Thyroid gland (tissue), 4 donors: ENCODE measurements around the gene SH2D6. TPM values are rescaled to one million over a fixed set of nuclear protein-coding genes. Genes with fewer than 3 reads are reported as not detected.

Experiments
- DNase-seq, 2 donors: peaks; one replicate each; pipeline ENCODE4 v3.0.0-alpha.2; 2019
- H3K27ac ChIP-seq, 3 donors: fragments of 200-600 bp; sonication (generic); 1 replicate in 2 of 3; 2 replicates in 1 of 3; pipeline ENCODE4 v1.5.1; 2016 to 2019; ENCODE audit warnings: mild to moderate bottlenecking in 1 of 3, moderate library complexity in 1 of 3
- H3K27me3 ChIP-seq: fragments of 200-600 bp; sonication (generic); one replicate; pipeline ENCODE4 v1.5.1; 2019
- H3K36me3 ChIP-seq, 2 donors: fragments of 200-600 bp; sonication (generic); one replicate each; pipeline ENCODE4 v1.5.1; 2016 to 2019
- H3K4me1 ChIP-seq, 2 donors: fragments of 200-600 bp; sonication (generic); one replicate each; pipeline ENCODE4 v1.5.1; 2017 to 2019
- H3K4me3 ChIP-seq, 3 donors: fragments of 200-600 bp; sonication (generic); replicated peaks in 1 of 3; 1 replicate in 2 of 3; 2 replicates in 1 of 3; pipeline ENCODE4 v1.5.1; 2016; ENCODE audit warnings: mild to moderate bottlenecking in 1 of 3
- H3K9me3 ChIP-seq: fragments of 200-600 bp; sonication (generic); one replicate; pipeline ENCODE4 v1.5.1; 2017
- POLR2A ChIP-seq, 2 donors: fragments of 450-650 bp; IDR thresholded peaks; one replicate each; pipeline ENCODE4 v1.6.1; 2017; ENCODE audit warnings: antibody characterized with exemption in 2 of 2, mild to moderate bottlenecking in 2 of 2, moderate library complexity in 1 of 2
- WGBS, 2 donors: methylation state at CpG; one replicate each; pipeline ENCODE4 v1.1.5; 2017; 5-methylcytosine and 5-hydroxymethylcytosine counted together
- intact Hi-C: fragments of 100-400 bp; cut with DNase I; formaldehyde crosslinking; loops from one replicate; pipeline ENCODE4 v1.15.1; 2023
- total RNA-seq, 4 donors: library from RNA; depleted of rRNA; stranded (reverse); fragments of >200 nt; gene quantifications; one replicate each; pipeline ENCODE4 v1.2.3, GENCODE V29; 2016
- TF ChIP-seq, protein P1 (sequence below), 6 experiments: fragments of 200-600 bp in 3 of 6; fragments of 450-650 bp in 3 of 6; sonication (generic) in 3 of 6; IDR thresholded peaks; one replicate each; pipeline ENCODE4 v1.5.1; 2016 to 2019; ENCODE audit warnings: antibody characterized with exemption in 6 of 6, mild to moderate bottlenecking in 2 of 6, inconsistent platforms in 1 of 6, moderate library complexity in 1 of 6

SH2D6 gene
- total RNA-seq, 4 donors from 2014 or later, result 1.6 to 9.0 (median 4.1) TPM

DNA sequence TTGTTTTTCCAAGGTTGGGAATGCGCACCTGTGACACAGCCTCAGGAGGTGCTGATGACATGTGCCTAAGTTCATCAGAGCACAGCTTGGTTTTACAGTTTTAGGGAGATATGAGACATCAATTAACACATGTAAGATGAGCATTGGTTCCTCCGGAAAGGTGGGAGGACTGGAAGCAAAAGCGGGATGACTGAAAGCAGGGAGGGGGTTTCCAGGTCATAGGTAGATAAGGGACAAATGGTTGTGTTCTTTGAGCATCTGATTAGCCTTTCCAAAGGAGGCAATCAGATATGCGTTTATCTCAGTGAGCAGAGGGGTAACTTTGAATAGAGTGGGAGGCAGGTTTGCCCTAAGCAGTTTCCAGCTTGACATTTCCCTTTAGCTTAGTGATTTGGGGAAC lies 34.7 kb upstream of the SH2D6 start:
- intact Hi-C loops, result no loop called here

DNA sequence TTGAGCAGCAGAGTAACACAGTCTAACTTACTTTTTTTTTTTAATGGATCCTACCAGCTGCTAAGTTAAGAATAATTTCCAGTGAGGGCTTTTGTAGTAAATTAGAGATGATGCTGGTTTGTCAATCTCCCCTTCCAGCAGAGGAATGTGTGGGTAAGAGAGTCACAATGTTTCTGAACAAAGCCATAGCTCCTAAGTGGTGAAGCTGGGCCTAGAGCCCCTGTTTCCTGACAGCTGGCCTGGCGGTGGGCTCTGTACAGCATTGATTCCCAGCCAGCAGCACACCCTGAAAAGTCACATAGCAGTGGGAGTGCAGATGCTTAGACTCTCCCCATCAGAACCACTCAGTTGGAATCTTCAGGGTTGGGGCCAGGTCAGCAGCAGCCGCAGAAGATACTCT lies 32.8 kb upstream of the SH2D6 start:
- DNase-seq, result no peak
- H3K27ac ChIP-seq, result no peak overlapping the region
- H3K27me3 ChIP-seq, result no peaks in the 10 kb centered on the region
- H3K4me3 ChIP-seq, result no peak overlapping the region
- peaks cover 11 to 21% of the 10 kb centered on the region in 2 donors for H3K4me1 ChIP-seq
- H3K36me3 ChIP-seq, result peaks cover 5 to 6% of the 10 kb centered on the region in 2 donors
- TF ChIP-seq, protein P1, sequence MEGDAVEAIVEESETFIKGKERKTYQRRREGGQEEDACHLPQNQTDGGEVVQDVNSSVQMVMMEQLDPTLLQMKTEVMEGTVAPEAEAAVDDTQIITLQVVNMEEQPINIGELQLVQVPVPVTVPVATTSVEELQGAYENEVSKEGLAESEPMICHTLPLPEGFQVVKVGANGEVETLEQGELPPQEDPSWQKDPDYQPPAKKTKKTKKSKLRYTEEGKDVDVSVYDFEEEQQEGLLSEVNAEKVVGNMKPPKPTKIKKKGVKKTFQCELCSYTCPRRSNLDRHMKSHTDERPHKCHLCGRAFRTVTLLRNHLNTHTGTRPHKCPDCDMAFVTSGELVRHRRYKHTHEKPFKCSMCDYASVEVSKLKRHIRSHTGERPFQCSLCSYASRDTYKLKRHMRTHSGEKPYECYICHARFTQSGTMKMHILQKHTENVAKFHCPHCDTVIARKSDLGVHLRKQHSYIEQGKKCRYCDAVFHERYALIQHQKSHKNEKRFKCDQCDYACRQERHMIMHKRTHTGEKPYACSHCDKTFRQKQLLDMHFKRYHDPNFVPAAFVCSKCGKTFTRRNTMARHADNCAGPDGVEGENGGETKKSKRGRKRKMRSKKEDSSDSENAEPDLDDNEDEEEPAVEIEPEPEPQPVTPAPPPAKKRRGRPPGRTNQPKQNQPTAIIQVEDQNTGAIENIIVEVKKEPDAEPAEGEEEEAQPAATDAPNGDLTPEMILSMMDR (IDR thresholded peaks at IDR 0.05), result no peak
- TF ChIP-seq POLR2A (IDR thresholded peaks at IDR 0.05), result no peak
- WGBS, 2 donors, result 87 to 91% methylated on average over 2 of the region's 2 CpGs
- H3K9me3 ChIP-seq, result no peaks in the 10 kb centered on the region
- intact Hi-C loops, result no loop called here

More for the DNA sequence above, 34.7 kb upstream of the SH2D6 start:
- 89 to 91% methylated on average over 4 of the region's 4 CpGs for WGBS, 2 donors
- H3K36me3 ChIP-seq, result peaks cover 0 to 5% of the 10 kb centered on the region in 2 donors
- peaks cover 11 to 21% of the 10 kb centered on the region in 2 donors for H3K4me1 ChIP-seq
- H3K9me3 ChIP-seq, result no peaks in the 10 kb centered on the region
- peak overlapping the region; percentile 79 for H3K27ac ChIP-seq
- no peak for DNase-seq
- no peak overlapping the region for H3K4me3 ChIP-seq
- TF ChIP-seq, protein P1 (IDR thresholded peaks at IDR 0.05), result no peak
- no peak for TF ChIP-seq POLR2A (IDR thresholded peaks at IDR 0.05)
- no peaks in the 10 kb centered on the region for H3K27me3 ChIP-seq

DNA sequence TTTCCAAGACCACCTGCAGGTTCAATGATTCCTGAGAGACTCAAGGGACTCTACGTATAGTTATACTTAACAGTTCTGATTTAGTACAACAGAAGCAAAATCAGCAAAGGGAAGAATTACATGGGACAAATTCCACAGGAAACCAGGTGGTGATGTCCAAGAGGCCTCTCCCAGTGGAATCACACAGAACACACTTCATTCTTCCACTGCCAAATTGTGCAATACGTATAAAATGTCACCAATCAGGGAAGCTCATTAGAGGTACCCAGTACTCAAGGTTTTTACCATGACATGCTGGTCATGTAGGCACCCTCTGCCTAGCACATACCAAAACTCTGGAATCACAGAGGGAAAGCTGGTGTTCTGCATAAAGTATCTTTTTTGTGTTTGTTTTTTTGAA lies 30.8 kb upstream of the SH2D6 start:
- Histone ChIP-seq H3K27me3 (no peaks in the 10 kb centered on the region), H3K36me3 (peaks cover 5 to 9% of the 10 kb centered on the region in 2 donors), H3K4me1 (peaks cover 7 to 20% of the 10 kb centered on the region in 2 donors), H3K9me3 (no peaks in the 10 kb centered on the region), H3K4me3 (no peak overlapping the region), H3K27ac (peak overlapping the region in 1 of 3 donors; percentile 23)
- WGBS, 2 donors, result 78 to 91% methylated on average over 2 of the region's 2 CpGs
- DNase-seq, result no peak
- TF ChIP-seq, protein P1 (IDR thresholded peaks at IDR 0.05), result no peak
- intact Hi-C loops, result no loop called here

DNA sequence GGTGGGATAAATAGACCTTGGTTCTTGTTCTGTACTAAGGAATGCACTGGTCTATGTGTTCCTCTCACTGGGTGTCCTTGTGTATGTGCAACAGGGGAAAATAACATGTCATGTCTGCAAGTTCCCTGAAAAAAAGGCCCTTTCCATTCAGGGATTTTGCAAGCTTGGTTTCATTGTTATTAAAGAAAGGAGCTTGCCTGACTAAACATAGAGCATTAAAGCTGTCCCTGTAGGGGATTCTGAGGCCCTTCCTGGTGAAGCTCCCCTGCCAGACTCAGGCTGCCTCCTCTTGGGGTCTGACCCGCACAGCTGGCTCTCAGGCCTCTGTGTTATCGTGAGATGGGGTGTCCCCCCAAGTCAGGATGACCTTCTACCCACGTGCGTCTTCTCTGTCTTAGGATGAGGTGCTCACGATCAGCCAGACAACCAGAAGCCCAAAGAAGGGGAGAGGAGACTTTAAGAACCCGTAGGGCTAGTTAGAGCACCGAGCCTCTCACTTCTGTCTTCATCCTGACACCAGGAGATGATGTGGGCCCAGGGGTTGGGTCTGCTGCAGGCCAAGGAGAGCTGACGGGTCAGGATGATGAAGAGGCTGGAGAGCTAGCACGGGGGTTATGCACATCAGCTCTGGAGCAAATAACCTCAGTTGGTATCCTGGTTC lies 29.5 kb upstream of the SH2D6 start:
- intact Hi-C loops, result no loop called here
- Histone ChIP-seq H3K36me3 (peaks cover 5 to 11% of the 10 kb centered on the region in 2 donors), H3K27ac (peak overlapping the region in 1 of 3 donors; percentile 23), H3K9me3 (no peaks in the 10 kb centered on the region), H3K4me1 (peaks cover 3 to 17% of the 10 kb centered on the region in 2 donors), H3K4me3 (no peak overlapping the region), H3K27me3 (no peaks in the 10 kb centered on the region)
- WGBS, 2 donors, result 85 to 95% methylated on average over 9 of the region's 9 CpGs
- no peak for DNase-seq
- TF ChIP-seq, protein P1 (IDR thresholded peaks at IDR 0.05), result no peak
- no peak for TF ChIP-seq POLR2A (IDR thresholded peaks at IDR 0.05)

DNA sequence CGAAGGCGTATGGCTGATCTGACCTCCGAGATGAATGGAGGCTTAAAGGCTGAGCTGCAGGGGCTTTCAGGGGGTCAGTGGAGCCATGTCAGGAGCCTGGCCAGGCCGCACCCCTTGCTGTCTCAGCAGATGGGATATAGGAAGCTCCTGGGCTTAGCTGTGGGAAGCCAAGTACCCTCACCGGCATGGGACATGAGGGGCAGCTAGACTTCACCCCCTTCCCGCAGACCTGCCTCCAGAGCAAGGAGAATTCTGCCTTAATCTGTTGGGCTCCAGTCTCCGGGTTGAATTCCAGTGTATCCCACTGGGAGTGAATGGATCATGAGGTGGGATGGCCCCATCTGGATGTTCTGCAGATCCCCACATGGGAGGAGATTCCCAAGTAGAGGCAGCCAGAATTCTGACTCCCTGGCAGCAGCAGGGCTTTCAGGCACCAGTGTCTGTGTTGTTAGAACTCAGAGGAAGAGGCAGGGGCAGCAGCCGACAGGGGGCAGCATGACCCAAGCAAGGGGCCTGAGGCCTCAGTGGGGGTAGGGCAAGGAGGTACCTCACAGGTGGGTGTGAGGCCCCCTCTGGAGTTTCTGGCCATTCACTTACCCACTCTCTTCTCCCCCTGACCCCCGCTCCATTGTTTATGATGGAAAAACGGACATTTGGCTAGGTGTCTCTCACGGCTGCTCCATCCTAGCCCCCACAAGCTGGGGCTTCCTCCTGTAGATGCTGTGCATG lies 27.4 kb upstream of the SH2D6 start:
- H3K9me3 ChIP-seq, result no peaks in the 10 kb centered on the region
- DNase-seq, result peak; percentile 65 to 69
- H3K36me3 ChIP-seq, result peaks cover 5 to 15% of the 10 kb centered on the region in 2 donors
- no peak overlapping the region for H3K4me3 ChIP-seq
- no peak for TF ChIP-seq POLR2A (IDR thresholded peaks at IDR 0.05)
- TF ChIP-seq, protein P1 (IDR thresholded peaks at IDR 0.05), result peak in 5 of 6 experiments; percentile 35 to 72 (median 58)
- peak overlapping the region in 1 of 3 donors; percentile 8 for H3K27ac ChIP-seq
- WGBS, 2 donors, result 71 to 86% methylated on average over 5 to 9 of the region's 11 CpGs
- H3K27me3 ChIP-seq, result no peaks in the 10 kb centered on the region
- H3K4me1 ChIP-seq, result peaks cover 20 to 35% of the 10 kb centered on the region in 2 donors
- intact Hi-C loops, result no loop called here
